ENCODE data around the gene GNS.
"Not testable (repeated sequence)": the region's sequence is repeated elsewhere in the genome, so short reads cannot be mapped to it uniquely, and the experiment has no call there.

Gene GNS

GRCh38 chr12:64691795-64692583 lies 67.2 kb downstream of the GNS start:
- DNase-seq (ENCODE audit: low read depth), result no peak
- no peak for TF ChIP-seq CTCF (conservative IDR thresholded peaks at IDR 0.05; ENCODE audit: low read length)
- no peak overlapping the region for H3K4me3 ChIP-seq (ENCODE audit: low read length)

- DNase-seq (ENCODE audit: low read depth), result no peak
- no peak for TF ChIP-seq CTCF (conservative IDR thresholded peaks at IDR 0.05; ENCODE audit: low read length)
- H3K4me3 ChIP-seq (ENCODE audit: low read length), result no peak overlapping the region
Measured at GRCh38 chr12:64691227-64691794, 67.9 kb downstream of the GNS start.

GRCh38 chr12:64690236-64690635 lies 69.0 kb downstream of the GNS start:
- DNase-seq (ENCODE audit: low read depth); H3K4me3 ChIP-seq (ENCODE audit: low read length): not testable (repeated sequence)

GRCh38 chr12:64688715-64689114 lies 70.5 kb downstream of the GNS start:
- H3K4me3 ChIP-seq (ENCODE audit: low read length), result no peak overlapping the region
- no peak for TF ChIP-seq CTCF (conservative IDR thresholded peaks at IDR 0.05; ENCODE audit: low read length)
- no peak for DNase-seq (ENCODE audit: low read depth)

- H3K4me3 ChIP-seq (ENCODE audit: low read length), result no peak overlapping the region
- no peak for TF ChIP-seq CTCF (conservative IDR thresholded peaks at IDR 0.05; ENCODE audit: low read length)
- no peak for DNase-seq (ENCODE audit: low read depth)
Measured at GRCh38 chr12:64688219-64688618, 71.0 kb downstream of the GNS start.

- no peak for TF ChIP-seq CTCF (conservative IDR thresholded peaks at IDR 0.05; ENCODE audit: low read length)
- peak; percentile 85 for DNase-seq (ENCODE audit: low read depth)
- no peak overlapping the region for H3K4me3 ChIP-seq (ENCODE audit: low read length)
Measured at GRCh38 chr12:64687816-64688215, 71.4 kb downstream of the GNS start.

GRCh38 chr12:64685605-64686004 lies 73.6 kb downstream of the GNS start:
- H3K4me3 ChIP-seq (ENCODE audit: low read length), result no peak overlapping the region
- TF ChIP-seq CTCF (conservative IDR thresholded peaks at IDR 0.05; ENCODE audit: low read length), result no peak
- no peak for DNase-seq (ENCODE audit: low read depth)

All from AG10803 (cell line).